Activated T-cell treated with anti-CD3 and anti-CD28 coated beads, Interleukin-2, amount 50 U/mL, for 24 hours (primary cell): ENCODE results near the gene NPAS2.

Experiments
- DNase-seq: peaks from one replicate; pipeline ENCODE4 v3.0.0-alpha.2; 2020
- H3K27ac Mint-ChIP-seq: 2 replicates; pipeline ENCODE4 v1.8.0; 2020; ENCODE audit warnings: mild to moderate bottlenecking, mixed read lengths
- H3K27me3 Mint-ChIP-seq: 2 replicates; pipeline ENCODE4 v1.8.0; 2020; ENCODE audit warnings: mixed read lengths
- H3K36me3 Mint-ChIP-seq: 2 replicates; pipeline ENCODE4 v1.8.0; 2020; ENCODE audit warnings: low read depth, mixed read lengths
- H3K4me1 Mint-ChIP-seq: 2 replicates; pipeline ENCODE4 v1.8.0; 2020; ENCODE audit warnings: low read depth, mixed read lengths
- H3K4me3 Mint-ChIP-seq: 2 replicates; pipeline ENCODE4 v1.8.0; 2020; ENCODE audit warnings: mild to moderate bottlenecking, moderate library complexity, mixed read lengths
- H3K9me3 Mint-ChIP-seq: 2 replicates; pipeline ENCODE4 v1.8.0; 2020; ENCODE audit warnings: mixed read lengths

Gene NPAS2, protein sequence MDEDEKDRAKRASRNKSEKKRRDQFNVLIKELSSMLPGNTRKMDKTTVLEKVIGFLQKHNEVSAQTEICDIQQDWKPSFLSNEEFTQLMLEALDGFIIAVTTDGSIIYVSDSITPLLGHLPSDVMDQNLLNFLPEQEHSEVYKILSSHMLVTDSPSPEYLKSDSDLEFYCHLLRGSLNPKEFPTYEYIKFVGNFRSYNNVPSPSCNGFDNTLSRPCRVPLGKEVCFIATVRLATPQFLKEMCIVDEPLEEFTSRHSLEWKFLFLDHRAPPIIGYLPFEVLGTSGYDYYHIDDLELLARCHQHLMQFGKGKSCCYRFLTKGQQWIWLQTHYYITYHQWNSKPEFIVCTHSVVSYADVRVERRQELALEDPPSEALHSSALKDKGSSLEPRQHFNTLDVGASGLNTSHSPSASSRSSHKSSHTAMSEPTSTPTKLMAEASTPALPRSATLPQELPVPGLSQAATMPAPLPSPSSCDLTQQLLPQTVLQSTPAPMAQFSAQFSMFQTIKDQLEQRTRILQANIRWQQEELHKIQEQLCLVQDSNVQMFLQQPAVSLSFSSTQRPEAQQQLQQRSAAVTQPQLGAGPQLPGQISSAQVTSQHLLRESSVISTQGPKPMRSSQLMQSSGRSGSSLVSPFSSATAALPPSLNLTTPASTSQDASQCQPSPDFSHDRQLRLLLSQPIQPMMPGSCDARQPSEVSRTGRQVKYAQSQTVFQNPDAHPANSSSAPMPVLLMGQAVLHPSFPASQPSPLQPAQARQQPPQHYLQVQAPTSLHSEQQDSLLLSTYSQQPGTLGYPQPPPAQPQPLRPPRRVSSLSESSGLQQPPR

DNA sequence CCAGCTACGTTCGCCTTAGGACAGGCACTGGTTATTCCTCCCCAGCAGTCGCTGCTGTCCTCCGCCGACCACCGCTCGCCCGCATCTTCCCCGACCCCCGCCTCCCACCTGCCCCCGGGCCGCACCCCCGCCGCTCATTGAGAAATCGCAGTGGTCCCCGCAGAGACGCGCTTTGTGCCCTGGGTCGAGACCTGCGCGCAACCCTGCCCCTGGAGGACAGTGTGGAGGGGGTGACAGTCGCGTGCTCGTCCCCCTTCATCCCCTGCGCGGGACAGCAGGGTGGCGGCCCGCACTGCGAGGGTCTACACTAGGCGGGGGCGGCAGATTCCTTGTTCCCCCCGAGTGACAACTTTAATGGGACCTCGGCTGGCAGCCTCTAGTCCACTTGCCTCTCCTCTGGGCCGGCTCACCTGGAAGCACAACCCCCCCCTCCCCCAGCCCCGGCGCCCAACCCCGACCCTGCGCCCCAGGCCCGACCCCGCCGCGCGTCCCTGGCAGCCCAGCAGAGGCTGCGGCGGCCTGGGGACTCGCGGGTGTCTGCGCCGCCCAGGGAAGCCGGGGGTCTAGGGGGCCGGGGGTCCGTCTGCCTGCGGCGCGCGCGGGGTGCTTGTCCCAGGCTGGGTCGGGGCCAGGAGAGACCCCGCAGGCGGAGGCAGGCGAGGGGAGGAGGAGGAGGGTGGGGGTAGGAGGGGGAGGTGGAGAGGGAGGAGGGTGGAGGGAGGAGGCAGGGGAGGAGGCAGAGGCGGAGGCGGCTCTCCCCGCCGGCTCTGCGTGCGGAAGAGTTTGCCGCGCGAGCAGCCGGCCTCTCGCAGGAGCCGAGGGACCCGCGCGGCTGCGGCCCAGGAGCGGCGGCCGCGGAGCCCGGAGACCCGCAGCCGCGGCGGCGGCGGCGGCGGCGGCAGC is at the start of gene NPAS2:
TSS of gene NPAS2 (plus strand) at position 770 of the 903 bp plus-strand sequence. CDS start 84,616 bp downstream, outside the sequence.
- H3K9me3 Mint-ChIP-seq = no peaks in the 10 kb centered on the region
- H3K4me1 Mint-ChIP-seq = peaks cover 26% of the 10 kb centered on the region
- H3K4me3 Mint-ChIP-seq = peak within 1 kb of the TSS; percentile 77
- H3K27ac Mint-ChIP-seq = peak within 1 kb of the TSS; percentile 72
- peak; percentile 62 for DNase-seq
- peaks cover 39% of the 10 kb centered on the region for H3K27me3 Mint-ChIP-seq
- H3K36me3 Mint-ChIP-seq = no peaks in the 10 kb centered on the region

DNA sequence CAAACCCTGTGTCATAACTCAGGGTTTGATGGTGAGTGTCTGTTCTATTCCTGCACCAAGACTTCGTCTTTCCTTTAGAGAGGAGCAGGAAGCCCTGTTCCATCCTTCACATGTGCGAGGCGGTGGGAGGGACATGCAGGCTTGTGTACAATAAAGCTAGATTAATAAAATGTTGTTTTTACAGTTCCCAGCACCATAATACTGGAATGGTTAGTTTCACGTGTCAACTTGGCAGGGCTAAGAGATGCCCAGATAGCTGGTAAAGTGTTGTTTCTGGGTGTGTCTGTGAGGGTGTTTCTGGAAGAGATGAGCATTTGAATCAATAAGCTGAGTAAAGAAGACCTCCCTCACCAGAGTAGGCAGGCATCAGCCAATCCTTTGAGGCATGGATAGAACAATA is 48.8 kb upstream of the NPAS2 start:
- no peak overlapping the region for H3K27ac Mint-ChIP-seq
- no peaks in the 10 kb centered on the region for H3K9me3 Mint-ChIP-seq
- peaks cover 3% of the 10 kb centered on the region for H3K27me3 Mint-ChIP-seq
- no peak for DNase-seq
- H3K36me3 Mint-ChIP-seq = no peaks in the 10 kb centered on the region
- H3K4me1 Mint-ChIP-seq = no peaks in the 10 kb centered on the region
- H3K4me3 Mint-ChIP-seq = no peak overlapping the region

GRCh38 chr2:100773538-100773937 is 46.4 kb upstream of the NPAS2 start:
- no peak overlapping the region for H3K4me3 Mint-ChIP-seq
- H3K36me3 Mint-ChIP-seq = no peaks in the 10 kb centered on the region
- H3K27me3 Mint-ChIP-seq = no peaks in the 10 kb centered on the region
- H3K27ac Mint-ChIP-seq = no peak overlapping the region
- H3K9me3 Mint-ChIP-seq = no peaks in the 10 kb centered on the region
- H3K4me1 Mint-ChIP-seq = no peaks in the 10 kb centered on the region
- DNase-seq = no peak

DNA sequence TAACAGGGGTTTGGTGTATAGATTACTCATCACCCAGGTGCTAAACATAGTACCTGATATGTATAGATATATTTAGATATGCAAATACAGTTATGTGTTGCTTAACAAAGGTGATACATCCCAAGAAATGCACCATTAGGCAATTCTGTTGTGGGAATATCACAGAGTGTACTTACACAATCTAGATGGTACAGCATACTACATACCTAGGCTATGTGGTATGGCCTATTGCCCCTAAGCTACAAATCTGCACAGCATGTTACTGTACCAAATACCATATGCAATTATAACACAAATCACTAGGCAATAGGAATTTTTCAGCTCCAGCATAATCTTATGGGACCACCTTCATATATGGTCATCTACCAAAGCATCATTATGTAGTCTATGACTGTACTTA is 43.5 kb upstream of the NPAS2 start:
- Mint-ChIP-seq H3K9me3 (no peaks in the 10 kb centered on the region), H3K27ac (no peak overlapping the region), H3K27me3 (no peaks in the 10 kb centered on the region), H3K36me3 (no peaks in the 10 kb centered on the region), H3K4me3 (no peak overlapping the region), H3K4me1 (no peaks in the 10 kb centered on the region)
- DNase-seq = no peak

GRCh38 chr2:100778637-100779450 is 41.1 kb upstream of the NPAS2 start:
- H3K27ac Mint-ChIP-seq = no peak overlapping the region
- H3K9me3 Mint-ChIP-seq = no peaks in the 10 kb centered on the region
- no peak overlapping the region for H3K4me3 Mint-ChIP-seq
- H3K4me1 Mint-ChIP-seq = no peaks in the 10 kb centered on the region
- H3K27me3 Mint-ChIP-seq = no peaks in the 10 kb centered on the region
- DNase-seq = no peak
- no peaks in the 10 kb centered on the region for H3K36me3 Mint-ChIP-seq

DNA sequence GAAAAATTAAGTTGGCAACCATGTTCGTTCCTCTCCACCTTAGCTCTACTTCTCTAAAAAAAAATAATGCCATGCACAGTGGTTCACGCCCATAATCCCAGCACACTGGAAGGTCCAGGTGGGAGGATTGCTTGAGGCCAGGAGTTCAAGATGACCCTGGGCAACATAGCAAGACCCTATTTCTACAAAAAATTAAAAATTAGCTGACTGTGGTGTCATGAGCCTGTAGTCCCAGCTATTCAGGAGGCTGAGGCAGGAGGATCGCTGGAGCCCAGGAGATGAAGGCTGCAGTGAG is 40.1 kb upstream of the NPAS2 start:
- no peaks in the 10 kb centered on the region for H3K36me3 Mint-ChIP-seq
- DNase-seq = no peak
- no peaks in the 10 kb centered on the region for H3K4me1 Mint-ChIP-seq
- H3K9me3 Mint-ChIP-seq = no peaks in the 10 kb centered on the region
- no peaks in the 10 kb centered on the region for H3K27me3 Mint-ChIP-seq
- no peak overlapping the region for H3K4me3 Mint-ChIP-seq
- H3K27ac Mint-ChIP-seq = no peak overlapping the region

GRCh38 chr2:100780203-100781008 is 39.5 kb upstream of the NPAS2 start:
- Mint-ChIP-seq H3K9me3 (no peaks in the 10 kb centered on the region), H3K4me3 (no peak overlapping the region), H3K36me3 (no peaks in the 10 kb centered on the region), H3K27me3 (no peaks in the 10 kb centered on the region), H3K4me1 (no peaks in the 10 kb centered on the region), H3K27ac (no peak overlapping the region)
- no peak for DNase-seq

- Mint-ChIP-seq H3K27ac (no peak overlapping the region), H3K4me1 (no peaks in the 10 kb centered on the region), H3K4me3 (no peak overlapping the region), H3K36me3 (no peaks in the 10 kb centered on the region), H3K9me3 (no peaks in the 10 kb centered on the region), H3K27me3 (no peaks in the 10 kb centered on the region)
- no peak for DNase-seq
These were observed 39.0 kb upstream of the NPAS2 start for GRCh38 chr2:100781009-100781325.

DNA sequence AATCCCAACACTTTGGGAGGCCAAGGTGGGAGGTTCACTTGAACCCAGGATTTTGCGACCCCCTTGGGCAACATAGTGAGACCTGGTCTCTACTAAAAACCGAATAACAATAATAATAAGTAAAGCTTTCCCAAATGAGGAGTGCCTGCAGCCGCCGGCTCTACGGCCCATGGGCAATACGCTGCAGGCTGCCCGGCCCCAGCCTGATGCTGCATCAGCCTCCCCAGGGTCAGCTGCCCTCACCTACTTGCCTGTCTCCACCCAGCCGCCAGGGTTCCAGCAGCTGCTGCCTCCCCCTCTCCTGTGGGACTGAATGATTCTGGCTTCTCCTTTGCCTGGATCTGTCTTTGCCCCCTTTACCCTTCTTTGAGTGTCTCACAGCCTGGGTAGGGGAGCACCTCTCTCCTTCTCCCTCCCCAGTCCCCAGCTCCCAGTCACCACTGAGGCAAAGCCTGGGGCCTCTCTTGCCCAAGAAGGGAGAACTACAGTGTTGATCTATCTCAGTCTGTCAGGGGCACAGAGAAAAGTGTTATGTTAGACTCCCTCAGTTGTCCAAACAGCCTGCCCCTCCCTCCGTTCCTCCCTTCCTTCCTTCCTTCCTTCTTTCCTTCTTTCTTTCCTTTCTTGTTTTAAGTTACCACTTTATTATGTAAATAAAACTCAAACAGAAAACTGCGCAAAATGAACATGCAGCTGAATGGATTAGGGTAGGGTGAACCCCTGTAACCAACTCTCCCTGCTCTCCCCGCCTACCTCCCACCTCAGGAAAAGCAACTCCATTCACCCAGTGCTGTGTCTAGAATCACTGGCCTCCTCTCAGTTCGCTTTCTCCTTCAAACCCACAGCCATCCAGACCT is 38.2 kb upstream of the NPAS2 start:
- H3K27ac Mint-ChIP-seq = no peak overlapping the region
- H3K9me3 Mint-ChIP-seq = no peaks in the 10 kb centered on the region
- H3K4me1 Mint-ChIP-seq = no peaks in the 10 kb centered on the region
- H3K27me3 Mint-ChIP-seq = no peaks in the 10 kb centered on the region
- DNase-seq = no peak
- H3K36me3 Mint-ChIP-seq = no peaks in the 10 kb centered on the region
- no peak overlapping the region for H3K4me3 Mint-ChIP-seq

DNA sequence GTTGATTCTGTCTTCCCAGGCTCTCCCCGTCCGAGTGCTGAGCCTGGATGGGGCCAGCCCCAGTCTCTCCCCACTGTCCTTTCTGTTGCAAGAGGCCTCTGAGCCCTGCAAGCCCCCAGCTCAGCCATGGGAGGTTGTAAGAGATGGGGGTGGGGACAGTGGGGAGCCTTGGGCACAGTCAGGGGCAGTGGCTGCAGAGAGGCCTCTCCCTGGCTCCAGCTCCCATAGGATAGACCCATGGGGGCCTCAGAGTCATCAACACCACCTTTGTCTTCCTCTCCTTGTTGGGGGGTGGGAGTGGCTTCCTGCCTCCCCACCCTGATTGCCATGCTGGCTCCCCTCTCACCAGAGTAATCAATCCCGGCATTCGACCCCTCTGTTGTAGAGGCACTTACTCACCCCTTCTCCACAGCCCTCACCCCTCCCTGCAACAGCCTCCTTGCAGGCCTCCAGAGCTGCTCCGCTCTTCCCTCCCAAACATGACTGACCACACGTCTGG is 37.5 kb upstream of the NPAS2 start:
- Mint-ChIP-seq H3K4me3 (no peak overlapping the region), H3K36me3 (no peaks in the 10 kb centered on the region), H3K4me1 (no peaks in the 10 kb centered on the region), H3K27me3 (no peaks in the 10 kb centered on the region), H3K27ac (no peak overlapping the region), H3K9me3 (no peaks in the 10 kb centered on the region)
- no peak for DNase-seq

GRCh38 chr2:100783987-100784386 is 36.0 kb upstream of the NPAS2 start:
- no peaks in the 10 kb centered on the region for H3K4me1 Mint-ChIP-seq
- H3K36me3 Mint-ChIP-seq = no peaks in the 10 kb centered on the region
- no peak overlapping the region for H3K27ac Mint-ChIP-seq
- no peaks in the 10 kb centered on the region for H3K9me3 Mint-ChIP-seq
- H3K27me3 Mint-ChIP-seq = no peaks in the 10 kb centered on the region
- no peak for DNase-seq
- no peak overlapping the region for H3K4me3 Mint-ChIP-seq

DNA sequence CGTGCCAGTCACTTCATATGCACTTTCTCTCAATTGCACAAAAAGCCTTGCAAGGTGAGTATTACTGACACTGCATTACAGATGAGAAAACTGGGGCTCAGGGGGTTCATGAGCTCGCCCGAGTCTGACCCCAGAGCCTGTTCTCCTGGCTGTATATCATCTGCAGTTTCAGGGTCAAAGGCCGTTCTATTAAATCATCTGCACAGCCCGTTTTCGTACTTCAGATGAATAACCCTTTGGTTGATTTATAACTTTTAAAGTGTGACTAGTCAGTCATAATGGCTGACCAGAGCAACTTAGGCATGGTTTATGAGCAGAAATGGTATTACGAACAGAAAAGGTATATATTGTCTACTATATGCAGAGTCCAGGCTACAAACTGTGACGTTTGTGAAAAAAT is 35.3 kb upstream of the NPAS2 start:
- Mint-ChIP-seq H3K9me3 (no peaks in the 10 kb centered on the region), H3K27me3 (no peaks in the 10 kb centered on the region), H3K4me1 (no peaks in the 10 kb centered on the region), H3K36me3 (no peaks in the 10 kb centered on the region), H3K4me3 (no peak overlapping the region), H3K27ac (no peak overlapping the region)
- no peak for DNase-seq
